ENCODE data around the gene SETDB2.
A peak's percentile ranks its signal among the peaks of the same experiment; 100 is the strongest.

SETDB2 gene

GRCh38 chr13:49435992-49436391 is 8.1 kb upstream of the SETDB2 start:
- FAIRE-seq = peak; percentile 31

GRCh38 chr13:49436890-49437289 is 7.2 kb upstream of the SETDB2 start:
- FAIRE-seq = peak; percentile 24

GRCh38 chr13:49437705-49438104 is 6.4 kb upstream of the SETDB2 start:
- no peak for FAIRE-seq

- no peak for FAIRE-seq
Measured at GRCh38 chr13:49439609-49440008, 4.5 kb upstream of the SETDB2 start.

GRCh38 chr13:49441312-49441711 is 2.8 kb upstream of the SETDB2 start:
- FAIRE-seq = no peak

- no peak for FAIRE-seq
Measured at GRCh38 chr13:49441846-49442245, 2.2 kb upstream of the SETDB2 start.

GRCh38 chr13:49443357-49443703 is 744 bp upstream of the SETDB2 start:
- no peak for FAIRE-seq

GRCh38 chr13:49444524-49445395 is 686 bp downstream of the SETDB2 start:
- no peak for FAIRE-seq

GRCh38 chr13:49446473-49446872 is 2.4 kb downstream of the SETDB2 start:
- no peak for FAIRE-seq

- no peak for FAIRE-seq
Measured at GRCh38 chr13:49448753-49449152, 4.7 kb downstream of the SETDB2 start.

GRCh38 chr13:49450105-49450819 is 6.2 kb downstream of the SETDB2 start:
- no peak for FAIRE-seq

GRCh38 chr13:49452725-49453457 is 8.8 kb downstream of the SETDB2 start:
- no peak for FAIRE-seq

- no peak for FAIRE-seq
Measured at GRCh38 chr13:49453465-49453864, 9.4 kb downstream of the SETDB2 start.

- FAIRE-seq = peak; percentile 36
Measured at GRCh38 chr13:49454388-49455006, 10.4 kb downstream of the SETDB2 start.

- FAIRE-seq = no peak
Measured at GRCh38 chr13:49455007-49455398, 10.9 kb downstream of the SETDB2 start.

GRCh38 chr13:49456156-49456555 is 12.1 kb downstream of the SETDB2 start:
- no peak for FAIRE-seq

GRCh38 chr13:49457221-49457620 is 13.1 kb downstream of the SETDB2 start:
- FAIRE-seq = no peak

- FAIRE-seq = no peak
Measured at GRCh38 chr13:49459580-49459979, 15.5 kb downstream of the SETDB2 start.

- FAIRE-seq = no peak
Measured at GRCh38 chr13:49464085-49464484, 20.0 kb downstream of the SETDB2 start.

- FAIRE-seq = no peak
Measured at GRCh38 chr13:49464621-49465325, 20.7 kb downstream of the SETDB2 start.

GRCh38 chr13:49466292-49466838 is 22.3 kb downstream of the SETDB2 start:
- no peak for FAIRE-seq

GRCh38 chr13:49472186-49472585 is 28.1 kb downstream of the SETDB2 start:
- FAIRE-seq = no peak

All from colon (tissue), 2 donors.